SU-DHL-6 (cell line): ENCODE data around the gene CATSPER2.
"Not testable (repeated sequence)": the region's sequence is repeated elsewhere in the genome, so short reads cannot be mapped to it uniquely, and the experiment has no call there.

Experiments
- EZH2phosphoT487 ChIP-seq: fragments of 200-600 bp; sonication (generic), shearing (Covaris generic); conservative IDR thresholded peaks from 2 replicates; pipeline ENCODE4 v1.6.1; 2018; ENCODE audit warnings: mild to moderate bottlenecking, antibody characterized with exemption, low read length, moderate library complexity, mixed read lengths
- TF ChIP-seq, protein P1 (sequence below): fragments of 200-600 bp; sonication (generic); IDR thresholded peaks from one replicate; pipeline ENCODE4 v1.5.1; 2017; ENCODE audit warnings: antibody characterized with exemption, mild to moderate bottlenecking, low read length, moderate library complexity; ENCODE audit not compliant: insufficient read depth, poor library complexity, severe bottlenecking

- TF ChIP-seq, protein P1, sequence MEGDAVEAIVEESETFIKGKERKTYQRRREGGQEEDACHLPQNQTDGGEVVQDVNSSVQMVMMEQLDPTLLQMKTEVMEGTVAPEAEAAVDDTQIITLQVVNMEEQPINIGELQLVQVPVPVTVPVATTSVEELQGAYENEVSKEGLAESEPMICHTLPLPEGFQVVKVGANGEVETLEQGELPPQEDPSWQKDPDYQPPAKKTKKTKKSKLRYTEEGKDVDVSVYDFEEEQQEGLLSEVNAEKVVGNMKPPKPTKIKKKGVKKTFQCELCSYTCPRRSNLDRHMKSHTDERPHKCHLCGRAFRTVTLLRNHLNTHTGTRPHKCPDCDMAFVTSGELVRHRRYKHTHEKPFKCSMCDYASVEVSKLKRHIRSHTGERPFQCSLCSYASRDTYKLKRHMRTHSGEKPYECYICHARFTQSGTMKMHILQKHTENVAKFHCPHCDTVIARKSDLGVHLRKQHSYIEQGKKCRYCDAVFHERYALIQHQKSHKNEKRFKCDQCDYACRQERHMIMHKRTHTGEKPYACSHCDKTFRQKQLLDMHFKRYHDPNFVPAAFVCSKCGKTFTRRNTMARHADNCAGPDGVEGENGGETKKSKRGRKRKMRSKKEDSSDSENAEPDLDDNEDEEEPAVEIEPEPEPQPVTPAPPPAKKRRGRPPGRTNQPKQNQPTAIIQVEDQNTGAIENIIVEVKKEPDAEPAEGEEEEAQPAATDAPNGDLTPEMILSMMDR = not testable (repeated sequence)
- not testable (repeated sequence) for TF ChIP-seq EZH2phosphoT487
Measured at GRCh38 chr15:43659727-43660126, 11.1 kb upstream of the CATSPER2 start.
